H1 (cell line): ENCODE measurements around the gene MAP1LC3A. TPM values are rescaled to one million over a fixed set of nuclear protein-coding genes. Genes with fewer than 3 reads are reported as not detected.

Experiments used
- CBX8 ChIP-seq: fragments of 300-800, 300-1000 bp; sonication (generic); IDR thresholded peaks from 2 replicates; pipeline ENCODE4 v1.7.1; 2016; ENCODE audit warnings: low read depth, low read length, borderline replicate concordance
- EZH2 ChIP-seq: fragments of 200-600 bp; sonication (generic); IDR thresholded peaks from 2 replicates; pipeline ENCODE4 v1.7.1; 2012; ENCODE audit warnings: low read depth, mild to moderate bottlenecking, moderate library complexity, low read length, inconsistent platforms; ENCODE audit not compliant: severe bottlenecking
- POU5F1 ChIP-seq: IDR thresholded peaks from 2 replicates; pipeline ENCODE4 v1.6.1; 2011; ENCODE audit warnings: low read depth, mild to moderate bottlenecking, low read length, moderate library complexity
- SIN3A ChIP-seq, 2 experiments: IDR thresholded peaks in 1 of 2; conservative IDR thresholded peaks in 1 of 2; 2 replicates each; pipeline ENCODE4 v1.6.1; 2011 to 2012; ENCODE audit warnings: low read length in 2 of 2, improper control_type of control experiment in 1 of 2, low read depth in 1 of 2, mild to moderate bottlenecking in 1 of 2
- SIX5 ChIP-seq: IDR thresholded peaks from 2 replicates; pipeline ENCODE4 v1.6.1; 2011; ENCODE audit warnings: mild to moderate bottlenecking, low read depth, low read length
- TBP ChIP-seq: IDR thresholded peaks from 2 replicates; pipeline ENCODE4 v1.6.1; 2011; ENCODE audit warnings: low read depth, low read length, improper control_type of control experiment
- polyA plus RNA-seq, 7 experiments: library from polyadenylated mRNA; depleted of rRNA in 3 of 7; stranded (reverse) in 5 of 7; unstranded in 2 of 7; fragments of >200 nt in 5 of 7; fragments of 200-250 nt in 2 of 7; gene quantifications; 1 replicate in 5 of 7; 2 replicates in 1 of 7; 4 replicates in 1 of 7; pipeline versions ENCODE4 v1.2.1 to v1.2.3, GENCODE V29; 2011 to 2013; ENCODE audit warnings: missing spikeins in 2 of 7, mixed read lengths in 2 of 7
- total RNA-seq: library from RNA; stranded (reverse); fragmentation: NEBNext Ultra II Directional; extraction: Animal tissue kit (Norgen Biotek cat#: 25700); gene quantifications from 2 replicates; pipeline ENCODE4 v1.2.1, GENCODE V29; 2021
- TF ChIP-seq, protein P1 (sequence below): fragments of 300-600 bp; sonication (generic); IDR thresholded peaks from 2 replicates; pipeline ENCODE4 v1.7.1; 2012; ENCODE audit warnings: low read length, moderate library complexity, mild to moderate bottlenecking, inconsistent platforms; ENCODE audit not compliant: insufficient replicate concordance

Gene MAP1LC3A
- total and polyA plus RNA-seq, 2 of the 8 experiments (the other 6 are each of a cell fraction or from before 2014, with no cell fraction given): 5.0 to 6.1 TPM

DNA sequence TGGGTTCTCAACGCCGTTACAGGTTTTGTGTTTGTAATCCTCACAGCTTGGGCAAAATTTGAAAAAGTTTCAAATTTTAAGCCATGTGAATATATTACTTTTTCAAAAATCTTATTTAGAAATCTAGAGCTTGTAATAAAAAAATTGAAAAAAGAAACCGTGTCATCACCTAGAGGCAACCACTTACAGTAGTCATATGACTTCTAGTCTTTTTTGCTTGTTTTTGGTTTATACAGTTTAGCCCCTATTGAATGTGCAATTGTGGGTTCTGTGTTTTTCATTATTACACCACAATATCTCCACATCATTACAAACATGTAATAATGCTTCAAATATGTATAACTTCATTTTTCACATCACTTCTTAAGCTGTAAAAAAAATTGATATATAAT, 41.4 kb upstream of the MAP1LC3A start (continued):
- no peak for TF ChIP-seq SIX5
- TF ChIP-seq SIN3A (conservative IDR thresholded peaks at IDR 0.05 in 1 of 2, IDR thresholded peaks at IDR 0.05 in 1 of 2; ENCODE audit: low read depth in 1 of 2, low read length in 2 of 2): no peak
- TF ChIP-seq POU5F1: no peak
- TF ChIP-seq, protein P1, sequence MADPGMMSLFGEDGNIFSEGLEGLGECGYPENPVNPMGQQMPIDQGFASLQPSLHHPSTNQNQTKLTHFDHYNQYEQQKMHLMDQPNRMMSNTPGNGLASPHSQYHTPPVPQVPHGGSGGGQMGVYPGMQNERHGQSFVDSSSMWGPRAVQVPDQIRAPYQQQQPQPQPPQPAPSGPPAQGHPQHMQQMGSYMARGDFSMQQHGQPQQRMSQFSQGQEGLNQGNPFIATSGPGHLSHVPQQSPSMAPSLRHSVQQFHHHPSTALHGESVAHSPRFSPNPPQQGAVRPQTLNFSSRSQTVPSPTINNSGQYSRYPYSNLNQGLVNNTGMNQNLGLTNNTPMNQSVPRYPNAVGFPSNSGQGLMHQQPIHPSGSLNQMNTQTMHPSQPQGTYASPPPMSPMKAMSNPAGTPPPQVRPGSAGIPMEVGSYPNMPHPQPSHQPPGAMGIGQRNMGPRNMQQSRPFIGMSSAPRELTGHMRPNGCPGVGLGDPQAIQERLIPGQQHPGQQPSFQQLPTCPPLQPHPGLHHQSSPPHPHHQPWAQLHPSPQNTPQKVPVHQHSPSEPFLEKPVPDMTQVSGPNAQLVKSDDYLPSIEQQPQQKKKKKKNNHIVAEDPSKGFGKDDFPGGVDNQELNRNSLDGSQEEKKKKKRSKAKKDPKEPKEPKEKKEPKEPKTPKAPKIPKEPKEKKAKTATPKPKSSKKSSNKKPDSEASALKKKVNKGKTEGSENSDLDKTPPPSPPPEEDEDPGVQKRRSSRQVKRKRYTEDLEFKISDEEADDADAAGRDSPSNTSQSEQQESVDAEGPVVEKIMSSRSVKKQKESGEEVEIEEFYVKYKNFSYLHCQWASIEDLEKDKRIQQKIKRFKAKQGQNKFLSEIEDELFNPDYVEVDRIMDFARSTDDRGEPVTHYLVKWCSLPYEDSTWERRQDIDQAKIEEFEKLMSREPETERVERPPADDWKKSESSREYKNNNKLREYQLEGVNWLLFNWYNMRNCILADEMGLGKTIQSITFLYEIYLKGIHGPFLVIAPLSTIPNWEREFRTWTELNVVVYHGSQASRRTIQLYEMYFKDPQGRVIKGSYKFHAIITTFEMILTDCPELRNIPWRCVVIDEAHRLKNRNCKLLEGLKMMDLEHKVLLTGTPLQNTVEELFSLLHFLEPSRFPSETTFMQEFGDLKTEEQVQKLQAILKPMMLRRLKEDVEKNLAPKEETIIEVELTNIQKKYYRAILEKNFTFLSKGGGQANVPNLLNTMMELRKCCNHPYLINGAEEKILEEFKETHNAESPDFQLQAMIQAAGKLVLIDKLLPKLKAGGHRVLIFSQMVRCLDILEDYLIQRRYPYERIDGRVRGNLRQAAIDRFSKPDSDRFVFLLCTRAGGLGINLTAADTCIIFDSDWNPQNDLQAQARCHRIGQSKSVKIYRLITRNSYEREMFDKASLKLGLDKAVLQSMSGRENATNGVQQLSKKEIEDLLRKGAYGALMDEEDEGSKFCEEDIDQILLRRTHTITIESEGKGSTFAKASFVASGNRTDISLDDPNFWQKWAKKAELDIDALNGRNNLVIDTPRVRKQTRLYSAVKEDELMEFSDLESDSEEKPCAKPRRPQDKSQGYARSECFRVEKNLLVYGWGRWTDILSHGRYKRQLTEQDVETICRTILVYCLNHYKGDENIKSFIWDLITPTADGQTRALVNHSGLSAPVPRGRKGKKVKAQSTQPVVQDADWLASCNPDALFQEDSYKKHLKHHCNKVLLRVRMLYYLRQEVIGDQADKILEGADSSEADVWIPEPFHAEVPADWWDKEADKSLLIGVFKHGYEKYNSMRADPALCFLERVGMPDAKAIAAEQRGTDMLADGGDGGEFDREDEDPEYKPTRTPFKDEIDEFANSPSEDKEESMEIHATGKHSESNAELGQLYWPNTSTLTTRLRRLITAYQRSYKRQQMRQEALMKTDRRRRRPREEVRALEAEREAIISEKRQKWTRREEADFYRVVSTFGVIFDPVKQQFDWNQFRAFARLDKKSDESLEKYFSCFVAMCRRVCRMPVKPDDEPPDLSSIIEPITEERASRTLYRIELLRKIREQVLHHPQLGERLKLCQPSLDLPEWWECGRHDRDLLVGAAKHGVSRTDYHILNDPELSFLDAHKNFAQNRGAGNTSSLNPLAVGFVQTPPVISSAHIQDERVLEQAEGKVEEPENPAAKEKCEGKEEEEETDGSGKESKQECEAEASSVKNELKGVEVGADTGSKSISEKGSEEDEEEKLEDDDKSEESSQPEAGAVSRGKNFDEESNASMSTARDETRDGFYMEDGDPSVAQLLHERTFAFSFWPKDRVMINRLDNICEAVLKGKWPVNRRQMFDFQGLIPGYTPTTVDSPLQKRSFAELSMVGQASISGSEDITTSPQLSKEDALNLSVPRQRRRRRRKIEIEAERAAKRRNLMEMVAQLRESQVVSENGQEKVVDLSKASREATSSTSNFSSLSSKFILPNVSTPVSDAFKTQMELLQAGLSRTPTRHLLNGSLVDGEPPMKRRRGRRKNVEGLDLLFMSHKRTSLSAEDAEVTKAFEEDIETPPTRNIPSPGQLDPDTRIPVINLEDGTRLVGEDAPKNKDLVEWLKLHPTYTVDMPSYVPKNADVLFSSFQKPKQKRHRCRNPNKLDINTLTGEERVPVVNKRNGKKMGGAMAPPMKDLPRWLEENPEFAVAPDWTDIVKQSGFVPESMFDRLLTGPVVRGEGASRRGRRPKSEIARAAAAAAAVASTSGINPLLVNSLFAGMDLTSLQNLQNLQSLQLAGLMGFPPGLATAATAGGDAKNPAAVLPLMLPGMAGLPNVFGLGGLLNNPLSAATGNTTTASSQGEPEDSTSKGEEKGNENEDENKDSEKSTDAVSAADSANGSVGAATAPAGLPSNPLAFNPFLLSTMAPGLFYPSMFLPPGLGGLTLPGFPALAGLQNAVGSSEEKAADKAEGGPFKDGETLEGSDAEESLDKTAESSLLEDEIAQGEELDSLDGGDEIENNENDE: no peak
- no peak for TF ChIP-seq CBX8
- no peak for TF ChIP-seq TBP
- no peak for TF ChIP-seq EZH2
